Tibial artery (tissue), 4 donors: ENCODE data around the gene DOCK10.

Experiments
- DNase-seq, 2 donors: peaks; one replicate each; pipeline ENCODE4 v3.0.0-alpha.2; 2019
- H3K27ac ChIP-seq, 2 donors: fragments of 200-600 bp; sonication (generic) in 1 of 2; 1 replicate in 1 of 2; 2 replicates in 1 of 2; pipeline ENCODE4 v1.5.1; 2018 to 2019; ENCODE audit warnings: mild to moderate bottlenecking in 1 of 2
- H3K27me3 ChIP-seq, 2 donors: fragments of 200-600 bp; sonication (generic) in 1 of 2; one replicate each; pipeline versions ENCODE4 v1.5.1 to v1.6.0; 2016 to 2019
- H3K36me3 ChIP-seq, 3 donors: fragments of 200-600 bp; sonication (generic) in 2 of 3; one replicate each; pipeline ENCODE4 v1.5.1; 2016 to 2019; ENCODE audit warnings: mild to moderate bottlenecking in 2 of 3
- H3K4me1 ChIP-seq, 4 donors: fragments of 200-600 bp; sonication (generic) in 2 of 4; 1 replicate in 3 of 4; 2 replicates in 1 of 4; pipeline ENCODE4 v1.5.1; 2016 to 2019
- H3K4me3 ChIP-seq, 2 donors: fragments of 200-600 bp; sonication (generic) in 1 of 2; 1 replicate in 1 of 2; 2 replicates in 1 of 2; pipeline ENCODE4 v1.5.1; 2018 to 2019; ENCODE audit warnings: mild to moderate bottlenecking in 2 of 2
- H3K9me3 ChIP-seq, 3 donors: fragments of 200-600 bp; sonication (generic) in 1 of 3; one replicate each; pipeline ENCODE4 v1.5.1; 2016 to 2019
- CTCF ChIP-seq, 2 experiments: fragments of 200-600 bp in 1 of 2; fragments of 450-650 bp in 1 of 2; IDR thresholded peaks; one replicate each; pipeline ENCODE4 v1.5.1; 2017 to 2019; ENCODE audit warnings: antibody characterized with exemption in 2 of 2, mild to moderate bottlenecking in 1 of 2, moderate library complexity in 1 of 2
- intact Hi-C: fragments of 100-400 bp; cut with DNase I; formaldehyde crosslinking; loops from one replicate; pipeline ENCODE4 v1.15.0; 2023; ENCODE audit warnings: low total_unique reads

Gene DOCK10

GRCh38 chr2:224903621-224904020 lies 138.6 kb downstream of the DOCK10 start:
- H3K9me3 ChIP-seq: no peaks in the 10 kb centered on the region
- no peaks in the 10 kb centered on the region for H3K27me3 ChIP-seq
- no peak overlapping the region for H3K4me3 ChIP-seq
- TF ChIP-seq CTCF (IDR thresholded peaks at IDR 0.05): no peak
- intact Hi-C loops: no loop called here
- no peaks in the 10 kb centered on the region for H3K36me3 ChIP-seq
- H3K4me1 ChIP-seq: peaks cover 0 to 32% (median 5%) of the 10 kb centered on the region in 4 donors
- no peak for DNase-seq
- peak overlapping the region; percentile 4 to 15 for H3K27ac ChIP-seq

DNA sequence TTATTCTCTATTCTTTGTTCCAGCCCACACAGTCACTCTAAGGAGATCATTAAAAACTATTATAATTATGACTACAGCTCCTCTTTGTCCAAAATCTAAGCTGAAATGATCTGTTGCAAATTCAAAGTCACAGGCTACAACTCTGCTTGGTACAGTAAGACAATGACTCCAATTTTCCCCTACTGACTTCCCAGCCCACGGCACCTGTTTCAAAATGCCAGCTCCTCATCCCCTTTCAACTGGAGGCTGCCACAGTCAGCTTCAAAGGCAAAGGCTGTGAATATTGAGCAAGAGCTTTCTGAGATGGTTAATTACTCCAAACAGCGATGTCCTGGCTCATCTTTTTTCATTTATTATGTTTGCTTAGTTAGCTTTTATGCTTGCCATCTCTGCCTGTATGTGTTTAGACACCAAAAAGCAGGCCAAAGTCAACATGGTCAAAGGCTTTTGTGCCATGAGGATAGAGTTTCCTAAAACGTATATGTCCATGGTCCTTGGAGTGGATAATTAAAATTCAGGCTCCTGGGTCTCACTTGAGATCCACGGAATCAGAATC lies 141.1 kb downstream of the DOCK10 start:
- intact Hi-C loops: no loop called here
- Histone ChIP-seq H3K4me1 (peaks cover 0 to 30% (median 5%) of the 10 kb centered on the region in 4 donors), H3K27me3 (no peaks in the 10 kb centered on the region), H3K27ac (no peak overlapping the region), H3K4me3 (no peak overlapping the region), H3K36me3 (no peaks in the 10 kb centered on the region), H3K9me3 (no peaks in the 10 kb centered on the region)
- no peak for DNase-seq
- no peak for TF ChIP-seq CTCF (IDR thresholded peaks at IDR 0.05)

GRCh38 chr2:224895377-224895776 lies 146.9 kb downstream of the DOCK10 start:
- no peak for DNase-seq
- TF ChIP-seq CTCF (IDR thresholded peaks at IDR 0.05): no peak
- no peaks in the 10 kb centered on the region for H3K9me3 ChIP-seq
- peaks cover 0 to 17% (median 3%) of the 10 kb centered on the region in 4 donors for H3K4me1 ChIP-seq
- H3K27ac ChIP-seq: no peak overlapping the region
- H3K36me3 ChIP-seq: no peaks in the 10 kb centered on the region
- H3K4me3 ChIP-seq: no peak overlapping the region
- intact Hi-C loops: loop anchor here (10.0 kb wide), 1 partner anchor 89 kb away; no protein-coding TSS in a partner anchor
- H3K27me3 ChIP-seq: no peaks in the 10 kb centered on the region

DNA sequence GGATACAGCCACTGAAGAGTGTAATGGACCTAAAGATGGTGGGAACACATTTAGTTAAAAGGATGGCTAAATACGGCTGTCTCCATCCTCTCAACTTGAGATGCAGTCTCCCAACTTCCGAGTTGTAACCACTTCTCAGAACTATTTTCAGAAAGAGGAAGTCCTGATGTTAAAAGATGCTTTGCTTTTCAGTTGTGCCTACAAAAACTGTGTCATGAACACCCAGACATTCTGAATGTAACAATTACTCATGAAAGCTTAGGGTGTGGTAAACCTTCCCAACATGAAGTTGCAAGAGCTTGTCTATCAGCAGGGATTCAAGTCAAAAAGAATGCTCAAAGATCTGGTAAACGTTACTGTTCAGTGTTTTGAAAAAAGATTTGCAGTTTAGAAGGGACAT lies 147.9 kb downstream of the DOCK10 start:
- no peak for TF ChIP-seq CTCF (IDR thresholded peaks at IDR 0.05)
- Histone ChIP-seq H3K9me3 (no peaks in the 10 kb centered on the region), H3K4me1 (peaks cover 0 to 10% (median 0%) of the 10 kb centered on the region in 4 donors), H3K36me3 (no peaks in the 10 kb centered on the region), H3K27me3 (no peaks in the 10 kb centered on the region), H3K27ac (no peak overlapping the region), H3K4me3 (no peak overlapping the region)
- DNase-seq: no peak
- intact Hi-C loops: loop anchor here (10.0 kb wide), 1 partner anchor 90 kb away; no protein-coding TSS in a partner anchor

DNA sequence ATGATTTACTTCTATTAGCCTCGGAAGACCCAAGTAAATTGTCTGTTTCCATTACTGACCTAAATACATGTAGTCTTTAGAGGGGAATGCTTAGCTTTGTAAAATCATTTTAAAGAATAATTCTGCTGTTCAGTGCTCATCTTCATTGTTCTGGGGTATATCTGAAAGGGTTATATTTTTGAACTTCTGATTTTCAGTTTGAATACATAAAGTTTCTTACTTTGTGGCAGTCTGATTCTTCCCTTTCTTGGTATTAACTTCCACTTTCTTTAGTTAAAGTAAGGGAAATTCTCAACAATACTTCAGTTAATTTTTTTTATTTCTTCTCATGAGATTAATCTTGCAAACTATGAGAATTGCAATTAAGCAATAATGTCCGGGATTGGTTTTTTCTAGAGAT lies 148.4 kb downstream of the DOCK10 start:
- Histone ChIP-seq H3K4me3 (no peak overlapping the region), H3K9me3 (no peaks in the 10 kb centered on the region), H3K36me3 (no peaks in the 10 kb centered on the region), H3K27ac (no peak overlapping the region), H3K4me1 (peaks cover 0 to 5% (median 0%) of the 10 kb centered on the region in 4 donors), H3K27me3 (no peaks in the 10 kb centered on the region)
- intact Hi-C loops: loop anchor here (10.0 kb wide), 1 partner anchor 91 kb away; no protein-coding TSS in a partner anchor
- DNase-seq: no peak
- no peak for TF ChIP-seq CTCF (IDR thresholded peaks at IDR 0.05)
